ENCODE measurements around the gene BIRC2.

DNA sequence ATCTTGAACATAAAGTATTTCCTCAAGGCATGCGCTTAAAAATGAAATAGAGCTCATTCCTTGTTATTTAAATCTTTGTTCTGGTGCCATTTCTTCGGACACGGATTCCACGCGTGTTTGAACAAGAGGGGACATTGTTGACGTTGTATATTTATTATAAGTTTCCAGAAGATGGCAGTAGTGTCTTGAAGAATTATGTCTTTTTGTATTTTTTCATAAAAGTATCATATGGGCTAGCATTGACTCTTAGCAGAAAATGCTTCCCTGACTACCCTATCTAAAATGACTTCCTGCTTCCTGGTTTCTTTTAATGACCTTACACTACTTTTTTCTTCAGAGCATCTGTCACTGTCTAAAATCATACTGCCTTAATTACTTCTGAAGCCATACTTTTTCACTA lies 20.4 kb downstream of the BIRC2 start:
- no peak for TF ChIP-seq POLR2AphosphoS5 (IDR thresholded peaks at IDR 0.05; ENCODE audit: low read depth)
- TF ChIP-seq, protein P1, sequence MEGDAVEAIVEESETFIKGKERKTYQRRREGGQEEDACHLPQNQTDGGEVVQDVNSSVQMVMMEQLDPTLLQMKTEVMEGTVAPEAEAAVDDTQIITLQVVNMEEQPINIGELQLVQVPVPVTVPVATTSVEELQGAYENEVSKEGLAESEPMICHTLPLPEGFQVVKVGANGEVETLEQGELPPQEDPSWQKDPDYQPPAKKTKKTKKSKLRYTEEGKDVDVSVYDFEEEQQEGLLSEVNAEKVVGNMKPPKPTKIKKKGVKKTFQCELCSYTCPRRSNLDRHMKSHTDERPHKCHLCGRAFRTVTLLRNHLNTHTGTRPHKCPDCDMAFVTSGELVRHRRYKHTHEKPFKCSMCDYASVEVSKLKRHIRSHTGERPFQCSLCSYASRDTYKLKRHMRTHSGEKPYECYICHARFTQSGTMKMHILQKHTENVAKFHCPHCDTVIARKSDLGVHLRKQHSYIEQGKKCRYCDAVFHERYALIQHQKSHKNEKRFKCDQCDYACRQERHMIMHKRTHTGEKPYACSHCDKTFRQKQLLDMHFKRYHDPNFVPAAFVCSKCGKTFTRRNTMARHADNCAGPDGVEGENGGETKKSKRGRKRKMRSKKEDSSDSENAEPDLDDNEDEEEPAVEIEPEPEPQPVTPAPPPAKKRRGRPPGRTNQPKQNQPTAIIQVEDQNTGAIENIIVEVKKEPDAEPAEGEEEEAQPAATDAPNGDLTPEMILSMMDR (IDR thresholded peaks at IDR 0.05; ENCODE audit: insufficient read depth, low read length) = no peak
- no peak for TF ChIP-seq SPI1 (IDR thresholded peaks at IDR 0.05; ENCODE audit: borderline replicate concordance, low read depth)
- TF ChIP-seq GABPA (IDR thresholded peaks at IDR 0.05; ENCODE audit: low read depth) = no peak
- TF ChIP-seq, protein P2, sequence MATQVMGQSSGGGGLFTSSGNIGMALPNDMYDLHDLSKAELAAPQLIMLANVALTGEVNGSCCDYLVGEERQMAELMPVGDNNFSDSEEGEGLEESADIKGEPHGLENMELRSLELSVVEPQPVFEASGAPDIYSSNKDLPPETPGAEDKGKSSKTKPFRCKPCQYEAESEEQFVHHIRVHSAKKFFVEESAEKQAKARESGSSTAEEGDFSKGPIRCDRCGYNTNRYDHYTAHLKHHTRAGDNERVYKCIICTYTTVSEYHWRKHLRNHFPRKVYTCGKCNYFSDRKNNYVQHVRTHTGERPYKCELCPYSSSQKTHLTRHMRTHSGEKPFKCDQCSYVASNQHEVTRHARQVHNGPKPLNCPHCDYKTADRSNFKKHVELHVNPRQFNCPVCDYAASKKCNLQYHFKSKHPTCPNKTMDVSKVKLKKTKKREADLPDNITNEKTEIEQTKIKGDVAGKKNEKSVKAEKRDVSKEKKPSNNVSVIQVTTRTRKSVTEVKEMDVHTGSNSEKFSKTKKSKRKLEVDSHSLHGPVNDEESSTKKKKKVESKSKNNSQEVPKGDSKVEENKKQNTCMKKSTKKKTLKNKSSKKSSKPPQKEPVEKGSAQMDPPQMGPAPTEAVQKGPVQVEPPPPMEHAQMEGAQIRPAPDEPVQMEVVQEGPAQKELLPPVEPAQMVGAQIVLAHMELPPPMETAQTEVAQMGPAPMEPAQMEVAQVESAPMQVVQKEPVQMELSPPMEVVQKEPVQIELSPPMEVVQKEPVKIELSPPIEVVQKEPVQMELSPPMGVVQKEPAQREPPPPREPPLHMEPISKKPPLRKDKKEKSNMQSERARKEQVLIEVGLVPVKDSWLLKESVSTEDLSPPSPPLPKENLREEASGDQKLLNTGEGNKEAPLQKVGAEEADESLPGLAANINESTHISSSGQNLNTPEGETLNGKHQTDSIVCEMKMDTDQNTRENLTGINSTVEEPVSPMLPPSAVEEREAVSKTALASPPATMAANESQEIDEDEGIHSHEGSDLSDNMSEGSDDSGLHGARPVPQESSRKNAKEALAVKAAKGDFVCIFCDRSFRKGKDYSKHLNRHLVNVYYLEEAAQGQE (IDR thresholded peaks at IDR 0.05; ENCODE audit: insufficient replicate concordance, low read depth) = no peak
